ENCODE results near the gene SPATA9. TPM values are rescaled to one million over a fixed set of nuclear protein-coding genes. Genes with fewer than 3 reads are reported as not detected.

SPATA9 gene
- total and polyA plus RNA-seq, 2 donors (not counting 1 experiment from before 2014, with no cell fraction given), result not detected

GRCh38 chr5:95654196-95654595 is 28.6 kb downstream of the SPATA9 start:
- no peak overlapping the region for H3K27ac Mint-ChIP-seq
- no peak overlapping the region for H3K27ac ChIP-seq (ENCODE audit: low read length in 2 of 2)
- ChIA-PET CTCF (no interaction called here), POLR2A (no interaction called here)
- no peaks in the 10 kb centered on the region for H3K9me3 ChIP-seq (ENCODE audit: control extremely low read depth in 1 of 3, control insufficient read depth in 2 of 3, insufficient read depth in 1 of 3, low read length in 2 of 3)
- no peaks in the 10 kb centered on the region for H3K4me1 Mint-ChIP-seq
- no peaks in the 10 kb centered on the region for H3K79me2 ChIP-seq (ENCODE audit: control insufficient read depth, insufficient read depth, low read length)
- no peaks in the 10 kb centered on the region for H3K27me3 ChIP-seq (replicated peaks in 1 of 4; ENCODE audit: control extremely low read depth in 1 of 4, control insufficient read depth in 3 of 4, insufficient read depth in 4 of 4, low read length in 3 of 4)
- intact Hi-C loops (cut with micrococcal nuclease), result no loop called here
- H4K20me1 ChIP-seq (ENCODE audit: control insufficient read depth, insufficient read depth, low read length, poor library complexity, severe bottlenecking), result no peaks in the 10 kb centered on the region
- DNase-seq (no peak), ATAC-seq (ENCODE audit: low read depth) (no peak)
- no peak overlapping the region for H3K4me3 Mint-ChIP-seq
- no peaks in the 10 kb centered on the region for H3K9me3 Mint-ChIP-seq (ENCODE audit: insufficient read depth)
- TF ChIP-seq CTCF (IDR thresholded peaks at IDR 0.05), result no peak
- no peak for TF ChIP-seq EZH2 (IDR thresholded peaks at IDR 0.05; ENCODE audit: borderline replicate concordance, insufficient read depth, low read depth, low read length, poor library complexity, severe bottlenecking)
- H3K36me3 ChIP-seq (replicated peaks in 1 of 2; ENCODE audit: control extremely low read depth in 1 of 2, control insufficient read depth in 1 of 2, extremely low read depth in 1 of 2, insufficient read depth in 2 of 2, low read length in 1 of 2), result peaks cover 0 to 8% of the 10 kb centered on the region in 2 experiments
- no peaks in the 10 kb centered on the region for H3K27me3 Mint-ChIP-seq
- no CpG with 5 or more reads among the region's 3 CpGs for WGBS (ENCODE audit: insufficient coverage)
- no peak overlapping the region for H3K9ac ChIP-seq (ENCODE audit: low read length)
- no peak overlapping the region for H2AFZ ChIP-seq (ENCODE audit: insufficient read depth, low read depth, low read length, poor library complexity, severe bottlenecking)
- no peak overlapping the region for H3K4me3 ChIP-seq (ENCODE audit: control extremely low read depth in 1 of 5, extremely low read depth in 1 of 5, insufficient read depth in 1 of 5, low read depth in 2 of 5, low read length in 4 of 5)
- no peaks in the 10 kb centered on the region for H3K4me1 ChIP-seq (ENCODE audit: control insufficient read depth in 2 of 2, insufficient read depth in 2 of 2, low read length in 2 of 2)
- H3K4me2 ChIP-seq (replicated peaks; ENCODE audit: low read depth, low read length, poor library complexity, severe bottlenecking), result no peak overlapping the region

DNA sequence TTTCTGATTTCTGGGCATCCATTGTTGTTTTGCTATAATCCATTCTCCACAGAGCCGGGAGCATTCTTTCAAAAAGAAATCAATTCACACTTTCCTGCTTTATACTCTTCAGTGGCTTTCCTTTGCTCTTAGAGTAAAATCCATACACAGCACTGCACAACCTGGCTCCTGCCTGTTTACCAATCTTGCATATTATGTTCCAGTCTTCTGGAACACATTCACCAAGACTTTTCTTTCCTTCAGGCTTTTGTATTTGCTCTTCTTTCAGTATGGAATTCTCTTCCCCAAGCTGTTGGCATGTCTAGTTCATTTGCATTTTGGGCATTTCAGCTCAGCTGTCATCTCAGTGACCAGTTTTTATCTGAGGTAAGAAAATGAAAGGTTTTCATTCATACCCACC is 29.9 kb downstream of the SPATA9 start:
- Histone ChIP-seq H3K4me2 (replicated peaks; ENCODE audit: low read depth, low read length, poor library complexity, severe bottlenecking) (no peak overlapping the region), H3K36me3 (replicated peaks in 1 of 2; ENCODE audit: control extremely low read depth in 1 of 2, control insufficient read depth in 1 of 2, extremely low read depth in 1 of 2, insufficient read depth in 2 of 2, low read length in 1 of 2) (peaks cover 0 to 8% of the 10 kb centered on the region in 2 experiments), H3K9ac (ENCODE audit: low read length) (no peak overlapping the region), H3K4me3 (ENCODE audit: control extremely low read depth in 1 of 5, extremely low read depth in 1 of 5, insufficient read depth in 1 of 5, low read depth in 2 of 5, low read length in 4 of 5) (no peak overlapping the region), H3K27me3 (replicated peaks in 1 of 4; ENCODE audit: control extremely low read depth in 1 of 4, control insufficient read depth in 3 of 4, insufficient read depth in 4 of 4, low read length in 3 of 4) (no peaks in the 10 kb centered on the region), H2AFZ (ENCODE audit: insufficient read depth, low read depth, low read length, poor library complexity, severe bottlenecking) (no peak overlapping the region), H4K20me1 (ENCODE audit: control insufficient read depth, insufficient read depth, low read length, poor library complexity, severe bottlenecking) (no peaks in the 10 kb centered on the region), H3K9me3 (ENCODE audit: control extremely low read depth in 1 of 3, control insufficient read depth in 2 of 3, insufficient read depth in 1 of 3, low read length in 2 of 3) (no peaks in the 10 kb centered on the region), H3K27ac (ENCODE audit: low read length in 2 of 2) (no peak overlapping the region), H3K4me1 (ENCODE audit: control insufficient read depth in 2 of 2, insufficient read depth in 2 of 2, low read length in 2 of 2) (no peaks in the 10 kb centered on the region), H3K79me2 (ENCODE audit: control insufficient read depth, insufficient read depth, low read length) (no peaks in the 10 kb centered on the region)
- intact Hi-C loops (cut with micrococcal nuclease), result no loop called here
- Mint-ChIP-seq H3K4me3 (no peak overlapping the region), H3K27me3 (no peaks in the 10 kb centered on the region), H3K9me3 (ENCODE audit: insufficient read depth) (no peaks in the 10 kb centered on the region), H3K27ac (no peak overlapping the region), H3K4me1 (no peaks in the 10 kb centered on the region)
- CTCF ChIA-PET, result interaction anchor here (1.2 kb wide), 1 partner anchor 195 kb away, joined by 3 read pairs; no protein-coding TSS in a partner anchor
- ATAC-seq (ENCODE audit: low read depth) (no peak), DNase-seq (no peak)
- POLR2A ChIA-PET, result no interaction called here
- TF ChIP-seq CTCF (IDR thresholded peaks at IDR 0.05), result no peak
- TF ChIP-seq EZH2 (IDR thresholded peaks at IDR 0.05; ENCODE audit: borderline replicate concordance, insufficient read depth, low read depth, low read length, poor library complexity, severe bottlenecking), result no peak
- 100% methylated on average over 1 of the region's 1 CpG for WGBS (ENCODE audit: insufficient coverage)

Data from B cell (primary cell).